GM18511 (cell line): ENCODE data around the gene BCAS1.

Experiments used
- ATAC-seq: cut with Tn5 transposase; IDR thresholded peaks from one replicate; pipeline ENCODE4 v1.9.1; 2021; ENCODE audit warnings: mild to moderate bottlenecking, moderate library complexity; ENCODE audit not compliant: unreplicated experiment

Gene BCAS1, protein sequence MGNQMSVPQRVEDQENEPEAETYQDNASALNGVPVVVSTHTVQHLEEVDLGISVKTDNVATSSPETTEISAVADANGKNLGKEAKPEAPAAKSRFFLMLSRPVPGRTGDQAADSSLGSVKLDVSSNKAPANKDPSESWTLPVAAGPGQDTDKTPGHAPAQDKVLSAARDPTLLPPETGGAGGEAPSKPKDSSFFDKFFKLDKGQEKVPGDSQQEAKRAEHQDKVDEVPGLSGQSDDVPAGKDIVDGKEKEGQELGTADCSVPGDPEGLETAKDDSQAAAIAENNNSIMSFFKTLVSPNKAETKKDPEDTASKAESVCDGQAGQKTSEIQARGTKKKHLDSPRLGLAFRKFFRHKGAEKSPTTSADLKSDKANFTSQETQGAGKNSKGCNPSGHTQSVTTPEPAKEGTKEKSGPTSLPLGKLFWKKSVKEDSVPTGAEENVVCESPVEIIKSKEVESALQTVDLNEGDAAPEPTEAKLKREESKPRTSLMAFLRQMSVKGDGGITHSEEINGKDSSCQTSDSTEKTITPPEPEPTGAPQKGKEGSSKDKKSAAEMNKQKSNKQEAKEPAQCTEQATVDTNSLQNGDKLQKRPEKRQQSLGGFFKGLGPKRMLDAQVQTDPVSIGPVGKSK

DNA sequence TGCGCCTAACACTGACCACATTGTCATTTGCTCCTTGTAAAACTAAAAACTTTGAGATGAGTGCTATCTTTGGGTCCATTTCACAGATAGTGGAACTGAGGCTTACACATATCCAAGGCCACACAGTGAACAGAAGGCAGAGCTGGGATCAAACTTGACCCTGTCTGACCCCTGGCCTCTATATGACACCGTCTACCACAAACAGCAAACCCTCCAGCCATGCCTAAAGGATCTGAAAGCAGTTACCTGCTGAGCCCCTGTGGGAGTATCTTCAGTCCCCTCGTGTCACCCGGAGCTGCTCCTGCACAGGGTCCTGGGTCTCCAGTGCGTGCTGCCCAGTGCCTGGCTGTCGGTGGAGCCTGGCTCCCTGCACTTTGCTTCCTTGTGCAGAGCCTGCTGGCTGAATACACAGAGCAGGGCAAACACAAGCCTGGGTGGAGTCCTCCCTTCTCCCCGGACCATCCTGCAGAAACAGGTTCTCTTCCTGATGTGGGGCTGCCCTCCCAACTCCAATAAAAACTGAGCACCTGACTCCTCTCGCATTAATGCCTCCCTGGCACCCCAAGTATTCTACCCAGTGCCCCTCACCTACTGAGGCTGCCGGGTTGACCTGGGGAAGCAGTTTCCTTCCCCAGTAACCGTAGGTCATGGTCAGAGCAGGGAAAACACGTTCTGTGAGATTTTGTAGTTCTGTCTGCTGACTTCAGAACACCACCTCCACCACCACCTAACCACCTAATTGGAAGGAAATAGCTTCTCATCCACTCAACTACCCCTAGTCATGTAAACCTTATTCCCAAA, at the start of gene BCAS1:
TSS of gene BCAS1 (minus strand) at position 408 of the 801 bp plus-strand sequence. CDS start 11,876 bp downstream, outside the sequence.
- no peak for ATAC-seq

DNA sequence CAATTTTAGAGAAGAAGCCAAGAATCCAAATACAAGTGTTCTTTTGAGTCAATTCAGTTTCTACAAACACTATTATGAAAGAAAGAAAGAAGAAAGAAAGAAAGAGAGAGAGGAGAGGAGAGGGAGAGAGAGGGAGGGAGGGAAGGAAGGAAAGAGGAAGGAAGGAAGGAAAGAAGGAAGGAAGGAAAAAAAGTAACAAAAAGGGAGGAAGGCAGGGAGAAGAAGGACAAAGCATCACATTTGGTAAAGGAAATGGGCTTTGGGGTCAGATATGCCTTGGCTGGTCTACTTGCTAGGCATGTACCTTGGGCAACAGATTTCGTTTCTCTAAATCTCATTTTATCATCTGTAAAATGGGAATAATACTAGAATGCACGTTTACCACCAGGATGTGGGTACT, 49.4 kb upstream of the BCAS1 start:
- ATAC-seq: no peak

DNA sequence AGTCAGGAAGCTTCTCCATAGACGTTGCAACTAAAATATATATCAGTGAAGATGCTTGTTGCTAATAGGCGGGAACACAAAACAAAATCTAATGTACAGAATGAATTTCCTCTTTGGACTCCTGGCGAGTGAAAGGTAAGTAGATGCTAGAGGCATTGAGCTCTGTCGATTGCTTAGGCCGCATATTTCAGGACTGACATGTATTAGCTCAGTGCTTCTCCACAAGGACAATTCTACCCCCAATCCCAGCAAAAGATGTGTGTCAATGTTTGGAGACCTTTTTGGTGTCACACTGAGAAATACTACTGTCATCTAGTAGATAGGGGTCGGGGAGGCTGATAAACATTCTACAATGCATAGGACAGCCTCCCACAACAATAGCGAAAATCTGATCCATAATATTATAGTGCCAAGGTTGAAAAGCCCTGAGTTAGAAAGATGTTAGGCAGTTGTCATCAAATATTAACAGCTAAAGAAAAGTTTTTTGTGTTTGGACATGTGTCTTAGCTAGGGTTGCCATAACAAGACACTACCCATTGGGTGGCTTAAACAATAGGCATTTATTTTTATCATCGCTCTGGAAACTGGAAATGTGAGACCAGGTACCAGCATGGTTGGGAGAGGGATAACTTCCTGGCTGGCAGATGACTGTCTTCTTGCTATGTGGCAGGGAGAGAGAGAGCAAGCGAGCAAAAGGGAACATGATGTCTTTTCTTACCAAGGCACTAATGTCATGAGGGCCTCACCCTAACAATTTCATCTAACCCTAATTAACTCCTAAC, 48.0 kb upstream of the BCAS1 start:
- no peak for ATAC-seq

DNA sequence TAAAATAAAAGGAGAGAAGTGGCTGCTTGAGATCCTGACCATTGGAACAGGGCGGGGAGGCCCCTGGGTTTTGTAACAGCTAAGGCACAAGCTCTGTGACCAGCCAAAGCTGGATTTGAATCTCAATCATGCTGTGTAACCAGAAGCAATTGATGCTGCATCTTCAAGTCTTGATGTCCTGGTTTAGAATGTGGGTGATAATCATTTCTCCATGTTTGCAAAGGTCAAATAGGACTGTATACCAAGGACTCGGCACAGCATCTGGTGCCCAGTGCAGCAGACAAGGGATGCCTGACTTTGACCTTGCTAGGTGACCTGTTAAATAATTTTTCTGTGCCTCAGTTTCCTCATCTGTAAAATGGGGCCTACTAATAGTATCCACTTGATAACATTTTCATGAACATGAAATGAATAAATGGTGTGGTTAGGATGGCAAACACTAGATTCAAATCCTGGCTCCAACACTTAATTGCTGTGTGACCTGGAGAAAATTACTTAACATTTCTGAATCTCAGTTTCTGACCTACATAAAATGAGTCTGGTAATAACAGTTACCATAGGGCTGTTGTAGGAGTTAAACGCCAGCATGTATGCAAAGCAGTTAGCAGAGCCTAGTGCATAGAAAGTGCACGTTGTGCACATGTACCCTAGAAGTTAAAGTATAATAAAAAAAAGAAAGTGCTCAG, 46.3 kb upstream of the BCAS1 start:
- ATAC-seq: no peak

DNA sequence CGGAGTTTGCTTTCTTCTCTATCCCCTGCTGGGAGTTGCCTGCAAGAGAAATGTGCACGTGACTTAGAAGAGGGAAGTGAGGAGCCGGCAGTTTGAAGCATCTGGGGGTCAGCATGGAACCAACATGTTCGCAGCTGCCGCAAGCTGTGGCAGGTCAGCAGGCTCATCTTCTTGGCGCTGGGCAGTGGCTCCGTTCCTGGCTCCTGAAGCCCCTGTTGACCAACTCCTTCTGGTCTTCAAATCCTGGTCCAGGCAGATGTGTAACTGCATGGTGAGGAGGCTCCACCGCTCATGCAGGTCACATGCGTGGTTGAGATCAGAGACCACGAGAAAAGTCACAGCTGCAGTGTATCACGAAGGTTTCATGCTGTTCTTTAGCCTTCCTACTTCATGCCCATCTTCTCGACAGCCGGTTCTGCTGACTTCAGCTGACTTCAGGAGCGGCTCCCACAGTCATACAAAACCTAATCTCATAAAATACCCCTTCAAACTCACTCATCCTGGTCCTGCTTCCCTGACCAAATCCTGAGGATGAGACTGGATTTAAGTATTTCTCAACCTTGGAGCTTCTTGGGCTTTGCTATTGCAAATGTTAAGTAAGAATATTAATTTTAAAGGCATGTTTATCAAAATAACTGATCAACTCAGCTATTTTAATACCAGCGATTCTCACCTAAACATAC, 44.9 kb upstream of the BCAS1 start:
- ATAC-seq: no peak

DNA sequence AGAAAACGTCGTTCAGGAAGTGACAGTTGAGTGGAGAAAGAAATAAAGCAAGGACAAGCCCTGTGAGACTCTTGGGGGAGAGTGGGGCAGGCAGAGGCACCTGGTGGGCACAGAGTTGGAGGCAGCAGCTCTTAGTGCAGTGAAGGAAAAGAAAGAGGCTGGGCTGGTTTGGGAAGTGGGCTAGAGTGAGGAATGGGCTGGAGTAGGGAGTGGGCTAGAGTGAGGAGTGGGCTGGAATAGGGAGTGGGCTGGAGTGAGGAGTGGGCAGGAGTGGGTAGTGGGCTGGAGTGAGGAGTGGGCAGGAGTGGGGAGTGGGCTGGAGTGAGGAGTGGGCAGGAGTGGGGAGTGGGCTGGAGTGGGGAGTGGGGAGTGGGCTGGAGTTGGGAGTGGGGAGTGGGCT, 43.7 kb upstream of the BCAS1 start:
- ATAC-seq: no peak

DNA sequence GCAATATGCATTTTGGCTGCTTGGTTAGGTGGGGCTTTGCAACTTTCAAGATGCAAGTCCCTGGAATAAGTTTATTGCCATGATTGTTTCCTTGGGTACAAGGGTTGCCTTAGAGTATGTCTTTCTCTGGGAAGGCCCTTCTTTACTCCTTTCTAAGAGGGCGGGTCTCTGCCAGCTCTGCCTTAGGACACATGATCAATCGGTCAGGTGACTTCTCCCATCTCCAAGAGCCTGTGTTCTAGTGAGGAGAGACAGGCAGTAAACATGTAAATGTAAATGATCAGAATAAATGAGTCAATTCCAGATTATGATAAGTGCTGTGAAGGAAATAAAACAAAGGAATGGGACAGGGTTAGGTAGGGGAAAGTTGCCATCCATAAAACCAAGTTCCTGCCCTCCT, 43.2 kb upstream of the BCAS1 start:
- no peak for ATAC-seq

DNA sequence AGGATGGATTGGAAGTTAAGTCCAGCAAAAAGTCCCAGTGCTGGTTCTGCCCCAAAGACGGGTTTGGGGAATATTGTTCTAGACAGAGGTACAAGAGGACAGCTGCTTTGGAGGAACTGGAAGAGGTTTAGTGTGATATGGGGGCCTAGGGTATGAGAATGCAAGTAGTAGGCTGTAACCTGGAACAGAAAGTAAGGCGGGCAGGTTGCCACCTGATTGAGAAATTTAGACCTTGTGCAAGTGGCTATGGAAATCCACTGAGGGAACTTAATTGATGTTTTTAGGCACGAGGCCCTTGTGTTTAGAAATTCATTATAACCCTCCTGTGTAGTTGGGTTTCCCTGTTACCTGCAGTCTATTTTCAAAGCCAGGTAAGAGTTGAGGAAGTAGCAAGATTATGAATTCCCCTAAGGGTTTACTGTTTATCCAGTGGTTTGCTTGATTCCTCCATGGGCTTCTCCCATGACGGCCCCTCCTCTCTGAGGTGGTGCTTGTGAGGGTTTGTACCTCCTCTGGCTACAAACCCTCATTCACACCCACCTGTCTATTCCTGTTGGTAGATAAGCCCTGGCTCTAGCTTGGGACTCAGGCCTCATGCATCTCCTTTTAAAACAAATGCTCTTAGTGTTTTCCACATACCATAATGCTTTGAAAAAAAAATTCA, 42.0 kb upstream of the BCAS1 start:
- no peak for ATAC-seq

DNA sequence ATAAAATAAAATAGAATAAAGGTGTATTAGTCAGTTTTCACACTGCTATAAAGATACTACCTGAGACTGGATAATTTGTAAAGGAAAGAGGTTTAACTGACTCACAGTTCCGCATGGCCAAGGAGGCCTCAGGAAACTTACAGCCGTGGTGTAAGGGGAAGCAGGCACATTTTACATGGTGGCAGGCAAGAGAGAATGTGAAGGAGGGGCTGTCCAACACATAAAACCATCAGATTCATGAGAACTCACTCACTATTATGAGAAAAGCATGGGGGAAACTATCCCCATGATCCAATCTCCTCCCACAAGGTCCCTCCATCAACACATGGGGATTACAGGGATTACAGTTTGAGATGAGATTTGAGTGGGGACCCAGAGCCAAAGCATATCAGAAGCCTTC, 41.1 kb upstream of the BCAS1 start:
- ATAC-seq: no peak

DNA sequence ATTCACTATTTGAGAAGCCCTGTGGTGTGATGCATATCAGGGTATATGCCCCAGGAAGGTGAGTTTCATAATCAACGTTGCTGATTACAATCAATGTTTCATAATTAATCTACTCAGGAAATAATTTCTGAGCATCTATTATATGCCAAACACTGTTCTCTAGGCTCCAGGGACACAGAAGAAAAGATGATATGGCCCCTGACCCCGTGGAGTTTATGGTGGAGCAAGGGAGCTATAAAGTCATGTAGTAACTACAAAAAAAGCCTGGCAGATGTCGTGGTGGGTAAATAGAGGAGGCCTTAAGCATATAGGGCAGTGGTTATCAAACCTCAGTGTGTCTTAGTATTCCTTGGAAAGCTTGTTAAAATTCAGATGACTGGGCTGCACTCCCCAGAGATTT, 40.1 kb upstream of the BCAS1 start:
- no peak for ATAC-seq

DNA sequence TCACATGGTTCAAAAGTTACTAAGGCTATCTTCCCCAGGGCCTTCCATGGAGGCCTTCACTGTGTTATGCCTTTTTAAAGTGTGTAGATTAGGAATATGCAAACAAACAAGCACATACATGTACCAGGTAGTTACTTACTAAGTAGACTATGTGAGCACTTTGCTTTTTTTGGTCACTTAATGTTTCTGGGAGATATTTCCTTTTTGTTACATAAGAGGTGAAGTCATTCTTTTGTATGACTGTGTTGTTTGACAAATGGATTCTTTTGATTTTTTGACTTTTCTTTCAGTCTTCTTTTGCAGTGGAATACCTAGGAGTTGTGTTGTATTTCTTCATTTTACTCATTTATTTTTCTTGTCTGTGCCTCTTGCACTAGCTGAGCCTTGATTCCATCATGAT, 39.6 kb upstream of the BCAS1 start:
- ATAC-seq: no peak

DNA sequence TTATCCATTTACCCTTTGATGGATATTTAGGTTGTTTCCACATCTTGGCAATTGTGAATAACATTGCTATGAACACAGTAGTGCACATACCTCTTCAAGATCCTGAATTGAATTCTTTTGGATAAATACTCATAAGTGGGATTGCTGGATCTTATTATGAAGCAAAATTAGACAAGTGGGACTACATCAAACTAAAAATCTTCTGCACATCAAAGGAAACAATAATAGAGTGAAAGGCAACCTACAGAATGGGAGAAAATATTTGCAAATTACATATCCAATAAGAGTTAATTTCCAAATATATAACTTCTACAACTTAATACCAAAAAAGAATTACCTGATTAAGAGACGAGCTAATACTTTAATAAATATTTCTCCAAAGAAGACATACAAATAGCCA, 38.4 kb upstream of the BCAS1 start:
- no peak for ATAC-seq

DNA sequence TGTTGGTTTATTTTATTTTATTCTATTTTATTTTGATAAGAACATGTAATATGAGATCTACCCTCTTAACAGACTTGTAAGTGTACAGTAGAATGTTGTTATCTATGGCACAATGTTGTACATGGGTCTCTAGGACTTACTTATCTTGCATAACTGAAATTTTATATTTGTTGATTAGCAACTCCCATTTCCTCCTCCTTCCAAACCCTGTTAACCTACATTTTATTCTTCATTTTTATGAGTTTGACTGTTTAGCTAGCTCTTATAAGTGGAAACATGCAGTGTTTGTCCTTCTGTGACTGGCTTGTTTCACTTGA, 37.9 kb upstream of the BCAS1 start:
- no peak for ATAC-seq

DNA sequence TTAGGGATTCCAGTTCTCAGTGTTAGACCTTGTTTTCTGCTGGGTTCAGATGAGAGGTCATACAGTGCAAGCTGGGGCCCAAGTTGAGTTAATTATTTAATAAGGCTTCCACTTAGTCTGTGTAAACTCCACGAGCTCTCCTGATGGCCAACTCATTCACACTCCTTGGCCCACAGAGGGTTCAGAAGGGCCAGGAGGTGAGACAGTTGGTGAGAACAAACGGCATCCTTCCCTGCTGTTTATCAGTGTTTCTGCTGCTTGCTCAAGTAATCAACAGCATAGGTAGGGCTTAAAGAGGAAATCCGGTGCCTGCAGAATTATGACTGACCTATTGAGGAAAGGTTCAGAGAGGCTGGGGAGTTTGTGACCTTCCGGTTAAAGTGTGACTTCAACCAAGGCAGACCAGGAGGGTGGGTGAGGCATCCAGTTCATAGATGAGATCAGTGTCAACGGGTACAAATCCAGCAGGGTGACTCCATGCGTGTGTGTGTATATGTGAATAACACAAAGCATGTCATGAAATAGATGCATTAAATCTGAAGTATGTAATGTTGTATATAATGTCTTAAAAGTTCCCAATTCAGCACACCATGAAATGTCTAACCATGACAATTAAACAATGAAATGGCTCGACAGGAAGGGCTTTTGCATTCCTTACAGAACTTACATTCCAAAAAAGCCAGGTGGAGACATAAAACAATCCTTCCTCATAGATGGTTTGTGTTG, 37.4 kb upstream of the BCAS1 start:
- no peak for ATAC-seq

DNA sequence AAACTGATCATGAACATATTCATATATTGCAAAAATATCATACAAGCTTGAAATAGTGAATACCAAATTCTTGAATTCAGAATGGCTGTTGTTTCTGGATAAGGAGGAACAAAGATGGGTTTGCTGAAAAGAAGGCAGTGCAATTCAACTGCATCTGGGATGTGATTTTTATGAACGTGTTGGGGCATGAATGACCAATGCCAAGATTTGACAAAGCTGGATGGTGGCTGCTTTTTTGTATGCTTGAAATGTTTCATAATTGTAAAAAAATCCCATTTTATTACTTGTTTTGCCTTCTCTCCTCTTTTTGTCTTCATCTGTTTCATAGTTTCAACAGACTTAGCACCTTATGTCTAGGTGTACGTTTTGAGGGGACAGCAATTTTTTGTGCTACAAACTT, 36.8 kb upstream of the BCAS1 start:
- ATAC-seq: no peak

DNA sequence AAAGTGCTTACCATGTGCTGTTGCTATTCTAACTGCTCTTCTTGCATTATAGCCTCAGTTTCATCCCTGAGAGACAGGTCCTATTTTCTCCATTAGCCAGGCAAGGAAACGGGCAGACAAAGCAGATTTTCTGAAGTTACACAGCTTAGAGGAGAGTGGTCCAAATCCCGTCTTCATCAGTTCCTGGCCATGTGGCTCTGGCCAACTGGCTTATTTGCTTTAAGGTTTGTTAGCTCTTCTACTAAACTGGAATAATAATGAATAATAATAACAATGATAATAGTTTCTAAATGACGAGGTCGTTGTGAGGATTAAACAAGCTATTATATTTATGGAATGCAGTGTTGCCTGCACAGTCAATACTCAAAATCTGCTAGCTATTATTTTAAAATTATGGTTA, 35.8 kb upstream of the BCAS1 start:
- ATAC-seq: no peak

DNA sequence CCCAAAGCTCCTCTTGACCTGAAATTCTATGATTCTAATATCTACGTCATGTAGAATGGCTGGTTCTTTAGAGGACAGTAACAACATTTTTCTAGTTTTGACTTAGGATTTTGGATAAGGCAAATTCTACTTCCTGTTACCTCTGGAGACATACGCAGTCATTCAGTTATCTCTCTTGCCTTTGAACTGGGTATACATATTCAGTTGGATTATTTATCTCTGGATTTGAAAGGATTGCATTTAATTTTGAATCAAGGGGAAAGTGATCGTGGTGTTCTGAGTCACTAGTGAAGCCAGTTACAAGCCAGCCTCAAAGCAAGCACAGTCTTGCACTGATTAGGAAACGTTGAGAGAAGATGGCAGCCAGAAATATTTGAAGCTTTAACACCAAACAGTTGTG, 35.3 kb upstream of the BCAS1 start:
- ATAC-seq: no peak

DNA sequence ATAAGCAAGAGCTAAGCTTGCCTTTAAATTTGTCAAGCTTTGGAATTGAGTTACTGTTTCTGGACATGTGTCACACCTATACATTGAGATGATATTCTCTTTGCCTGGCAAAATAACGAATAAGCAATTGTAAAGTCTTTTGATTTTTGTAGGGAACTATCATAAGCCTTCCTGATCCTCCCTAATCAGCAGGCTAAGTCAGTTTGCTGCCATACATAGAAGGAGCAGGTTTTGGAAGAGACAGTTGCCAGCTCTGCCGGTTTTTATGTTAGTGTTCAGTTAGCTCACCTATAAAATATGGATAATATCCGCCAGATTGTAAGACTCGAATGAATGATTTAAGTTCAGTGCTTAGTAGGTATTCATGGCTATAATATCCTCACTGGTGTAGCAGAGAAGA, 34.4 kb upstream of the BCAS1 start:
- ATAC-seq: no peak
